Fibroblast of the aortic adventitia (primary cell): ENCODE results near the gene CLCNKA. TPM values are rescaled to one million over a fixed set of nuclear protein-coding genes. Genes with fewer than 3 reads are reported as not detected.
A peak's percentile ranks its signal among the peaks of the same experiment; 100 is the strongest.

Source experiments
- DNase-seq: peaks from one replicate; pipeline ENCODE4 v3.0.0-alpha.2; 2010; ENCODE audit warnings: low read depth
- H3K4me3 ChIP-seq: 2 replicates; pipeline ENCODE4 v1.5.1; 2011; ENCODE audit warnings: low read depth, mild to moderate bottlenecking, control low read depth, low read length, moderate library complexity
- total RNA-seq: library from RNA; depleted of rRNA; stranded (reverse); fragments of >200 nt; gene quantifications from 2 replicates; pipeline ENCODE4 v1.2.3, GENCODE V29; 2012; ENCODE audit warnings: low replicate concordance
- TF ChIP-seq, protein P1 (sequence below): IDR thresholded peaks from 2 replicates; pipeline ENCODE4 v1.5.1; 2011; ENCODE audit warnings: mild to moderate bottlenecking, low read length, control low read depth, inconsistent platforms; ENCODE audit not compliant: insufficient read depth

CLCNKA gene
- total RNA-seq, 1 donor = 0.09 TPM

DNA sequence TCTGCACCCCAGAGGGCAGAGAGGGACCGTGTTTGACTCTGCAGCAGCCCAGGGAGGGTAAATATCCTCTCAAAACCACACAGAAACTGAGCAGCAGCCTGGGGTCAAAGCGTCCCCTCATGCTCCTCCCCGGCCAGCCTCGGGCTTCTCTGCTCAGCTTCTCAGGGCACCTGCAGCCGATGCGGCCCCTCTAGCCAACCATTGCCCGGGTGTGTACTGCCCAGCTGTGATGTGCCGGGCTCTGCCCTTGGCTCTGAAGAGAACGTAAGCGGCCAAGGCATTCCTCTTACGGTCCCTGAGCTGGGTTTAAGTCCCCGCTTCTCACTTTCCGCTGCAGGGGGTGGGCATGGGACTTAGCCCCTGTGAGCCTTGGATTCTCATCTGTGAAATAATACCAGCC is 46.1 kb downstream of the CLCNKA start:
- no peak overlapping the region for H3K4me3 ChIP-seq
- no peak for DNase-seq
- TF ChIP-seq, protein P1, sequence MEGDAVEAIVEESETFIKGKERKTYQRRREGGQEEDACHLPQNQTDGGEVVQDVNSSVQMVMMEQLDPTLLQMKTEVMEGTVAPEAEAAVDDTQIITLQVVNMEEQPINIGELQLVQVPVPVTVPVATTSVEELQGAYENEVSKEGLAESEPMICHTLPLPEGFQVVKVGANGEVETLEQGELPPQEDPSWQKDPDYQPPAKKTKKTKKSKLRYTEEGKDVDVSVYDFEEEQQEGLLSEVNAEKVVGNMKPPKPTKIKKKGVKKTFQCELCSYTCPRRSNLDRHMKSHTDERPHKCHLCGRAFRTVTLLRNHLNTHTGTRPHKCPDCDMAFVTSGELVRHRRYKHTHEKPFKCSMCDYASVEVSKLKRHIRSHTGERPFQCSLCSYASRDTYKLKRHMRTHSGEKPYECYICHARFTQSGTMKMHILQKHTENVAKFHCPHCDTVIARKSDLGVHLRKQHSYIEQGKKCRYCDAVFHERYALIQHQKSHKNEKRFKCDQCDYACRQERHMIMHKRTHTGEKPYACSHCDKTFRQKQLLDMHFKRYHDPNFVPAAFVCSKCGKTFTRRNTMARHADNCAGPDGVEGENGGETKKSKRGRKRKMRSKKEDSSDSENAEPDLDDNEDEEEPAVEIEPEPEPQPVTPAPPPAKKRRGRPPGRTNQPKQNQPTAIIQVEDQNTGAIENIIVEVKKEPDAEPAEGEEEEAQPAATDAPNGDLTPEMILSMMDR = no peak

DNA sequence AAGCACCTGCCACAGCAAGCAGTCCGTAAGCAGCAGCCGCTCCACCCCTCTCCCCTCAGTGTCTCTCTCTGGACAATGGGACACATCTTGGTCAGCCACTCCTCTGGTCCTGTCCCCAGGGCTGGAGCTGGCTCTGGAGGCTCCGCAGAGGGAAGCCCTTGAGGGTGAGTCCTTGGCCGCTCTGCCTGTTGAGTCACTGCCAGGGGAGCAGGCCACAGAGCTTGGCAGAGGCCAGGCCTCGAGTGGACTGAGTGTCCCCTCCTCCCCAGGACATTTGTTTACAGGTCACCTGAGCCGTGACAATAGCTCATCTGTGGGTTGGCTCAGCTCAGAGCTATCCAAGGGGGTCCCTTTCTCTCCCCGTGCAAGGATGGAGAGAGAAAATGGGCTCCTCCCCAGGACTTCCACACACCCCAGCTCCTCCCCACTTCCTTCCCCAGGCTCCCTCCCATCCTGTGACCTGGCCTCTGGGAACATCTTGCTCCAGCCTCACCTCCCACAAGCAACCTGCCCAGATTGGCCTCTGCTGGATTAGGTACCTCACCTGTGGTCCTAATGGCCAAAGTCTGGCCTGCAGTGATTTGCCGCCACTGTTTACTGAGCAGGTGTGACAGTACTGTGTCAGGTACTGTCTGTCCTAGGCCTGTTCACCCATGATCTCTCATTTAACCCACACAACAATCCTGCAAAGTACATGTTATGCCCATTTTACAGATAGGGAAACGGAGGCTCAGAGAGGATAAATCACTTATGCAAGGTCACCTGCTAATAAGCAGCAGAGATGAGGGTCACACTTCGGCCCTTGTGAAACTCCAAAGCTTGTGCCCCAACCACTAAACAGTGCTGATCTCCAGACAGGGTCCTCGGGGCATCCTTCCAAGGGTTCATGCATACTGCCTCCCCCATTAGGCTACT is 46.8 kb downstream of the CLCNKA start:
- DNase-seq = peak; percentile 18
- H3K4me3 ChIP-seq = no peak overlapping the region
- TF ChIP-seq, protein P1 = no peak

DNA sequence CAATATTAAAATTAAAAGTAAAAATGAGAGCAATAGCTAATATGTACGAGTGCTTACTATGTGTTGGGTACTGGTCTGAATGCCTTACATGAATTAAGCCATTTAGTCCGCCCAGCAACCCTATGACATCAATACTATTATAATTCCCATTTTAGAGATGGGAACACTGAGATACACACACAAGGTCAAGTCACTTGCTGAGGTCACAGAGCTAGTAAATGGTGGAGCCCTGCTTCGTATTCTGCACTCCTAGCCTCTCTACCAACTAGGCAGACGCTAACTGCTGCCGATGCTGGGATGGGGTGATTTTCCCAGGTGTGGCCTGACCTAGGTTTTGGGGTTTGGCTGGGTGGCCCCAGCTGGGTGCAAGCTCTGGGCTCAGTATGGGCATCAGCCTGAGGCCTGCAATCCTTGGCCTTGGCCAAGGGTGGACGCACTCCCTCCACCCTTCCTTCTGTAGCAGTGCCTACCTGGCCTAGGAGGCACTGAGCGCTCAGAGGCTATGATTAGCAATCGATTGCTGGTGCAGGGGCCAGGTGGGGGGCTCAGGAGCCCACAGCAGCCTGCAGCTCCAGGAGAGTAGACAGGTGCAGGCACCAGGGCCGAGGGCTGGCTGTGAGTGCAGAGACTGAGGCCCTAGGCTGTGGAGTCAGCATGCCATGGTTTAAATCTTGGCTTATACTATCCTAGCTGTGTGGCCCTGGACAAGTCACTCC is 49.0 kb downstream of the CLCNKA start:
- H3K4me3 ChIP-seq = no peak overlapping the region
- no peak for DNase-seq
- TF ChIP-seq, protein P1 = no peak

DNA sequence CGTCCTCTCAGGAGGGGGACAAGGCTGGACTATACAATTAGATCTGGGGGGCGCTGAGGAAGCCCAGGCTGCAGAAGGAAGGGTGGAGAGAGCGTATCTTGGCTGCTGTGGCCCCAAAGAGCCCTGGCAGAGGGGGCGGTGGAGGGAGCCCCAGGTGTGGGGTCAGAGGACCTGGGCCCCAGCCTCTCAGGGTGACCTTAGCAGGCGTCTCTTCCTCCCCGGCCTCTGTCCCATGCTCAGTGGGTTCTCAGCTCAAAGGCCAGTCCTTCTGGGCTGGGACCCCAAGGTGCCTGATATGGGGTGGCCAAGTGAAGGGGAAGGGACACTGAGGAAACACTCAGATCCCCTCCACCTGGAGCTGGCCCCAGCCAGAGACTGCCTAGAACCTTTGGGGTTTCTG is 49.8 kb downstream of the CLCNKA start:
- TF ChIP-seq, protein P1 = no peak
- DNase-seq = no peak
- H3K4me3 ChIP-seq = no peak overlapping the region

DNA sequence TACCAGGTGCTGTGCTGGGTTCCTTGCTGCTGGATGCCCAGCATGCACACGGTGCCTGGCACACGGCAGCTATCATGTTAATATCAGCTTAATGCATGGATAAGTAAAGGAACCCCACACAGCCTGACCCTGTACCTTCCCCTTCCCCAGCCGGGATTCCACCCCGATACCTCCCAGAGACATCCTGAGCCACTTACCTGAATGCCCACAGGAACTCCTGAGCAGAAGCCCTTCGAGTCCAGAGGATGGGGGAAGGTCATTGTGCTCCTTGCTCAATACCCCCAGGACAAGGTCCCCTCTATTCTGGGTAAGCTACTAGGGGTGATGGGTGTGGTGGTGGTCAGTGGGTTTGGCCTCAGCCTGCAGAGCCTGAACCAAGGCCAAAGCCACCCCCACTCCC is 50.3 kb downstream of the CLCNKA start:
- H3K4me3 ChIP-seq = no peak overlapping the region
- no peak for DNase-seq
- TF ChIP-seq, protein P1 = no peak

DNA sequence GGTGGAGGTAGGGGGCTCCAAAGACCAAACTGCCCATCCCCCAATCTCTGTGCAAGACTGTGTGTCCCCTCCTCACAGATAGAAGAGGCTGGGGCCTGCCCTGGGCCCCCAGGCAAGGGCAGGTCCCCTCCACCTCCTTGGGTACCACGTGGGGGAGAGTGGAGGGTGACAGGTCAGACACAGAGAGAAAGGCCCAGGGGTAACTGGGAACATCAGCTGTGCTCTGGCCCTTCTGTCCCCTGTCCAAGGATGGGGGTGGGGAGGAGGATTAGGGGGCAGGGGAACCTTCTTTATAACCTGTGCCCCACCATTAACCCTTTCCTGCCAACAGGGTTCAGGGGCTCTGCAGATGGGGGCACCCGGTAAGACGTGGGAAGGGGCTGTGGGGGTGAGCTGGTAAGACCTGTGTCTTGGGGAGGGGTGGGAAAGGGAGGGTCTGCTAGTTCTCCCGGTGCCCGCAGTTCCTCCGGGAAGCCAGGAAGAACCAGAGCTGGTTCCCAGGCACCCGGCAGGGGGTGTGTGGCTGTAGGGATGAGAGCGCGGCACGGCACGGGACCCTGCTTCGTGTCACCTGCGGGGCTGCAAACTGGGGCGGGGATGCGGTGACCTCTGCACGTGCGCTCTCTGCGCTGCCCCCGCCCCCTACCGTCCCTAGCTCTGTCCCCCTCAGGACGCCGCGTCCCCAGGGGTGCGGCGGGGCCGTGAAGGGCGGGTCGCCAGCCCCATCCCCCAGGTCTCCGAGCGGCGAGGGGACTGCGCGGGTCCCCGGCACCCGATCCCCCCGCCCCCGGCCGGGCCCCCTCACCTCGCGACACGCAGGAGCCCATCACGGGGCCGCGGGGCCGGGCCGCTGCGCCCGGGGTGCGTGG is 51.0 kb downstream of the CLCNKA start:
- H3K4me3 ChIP-seq = peak overlapping the region; percentile 46
- DNase-seq = no peak
- TF ChIP-seq, protein P1 = no peak
